K562 (cell line): ENCODE measurements around the gene COPG2. TPM values are rescaled to one million over a fixed set of nuclear protein-coding genes. Genes with fewer than 3 reads are reported as not detected.

Experiments
- CBX8 ChIP-seq: fragments of 200-600 bp; sonication (generic); IDR thresholded peaks from 2 replicates; pipeline ENCODE4 v1.6.1; 2012; ENCODE audit warnings: borderline replicate concordance, mixed run types, low read depth, mild to moderate bottlenecking, moderate library complexity, mixed read lengths, low read length, control low read depth, inconsistent platforms; ENCODE audit not compliant: poor library complexity, severe bottlenecking; ENCODE audit errors: extremely low read depth
- FOXJ2 ChIP-seq: fragments of 200-800 bp; sonication (Bioruptor generic); IDR thresholded peaks from 2 replicates; pipeline ENCODE4 v1.6.1; 2016; ENCODE audit warnings: missing genetic modification characterization, missing compliant biosample characterization
- FOXK2 ChIP-seq, 2 experiments: fragments of 450-650 bp; IDR thresholded peaks in 1 of 2; conservative IDR thresholded peaks in 1 of 2; 2 replicates each; pipeline ENCODE4 v1.6.1; 2016; ENCODE audit warnings: low read depth in 2 of 2, mild to moderate bottlenecking in 1 of 2
- FOXP1 ChIP-seq: sonication (generic); formaldehyde crosslinking; IDR thresholded peaks from 2 replicates; pipeline ENCODE4 v1.8.0; 2022; ENCODE audit warnings: mild to moderate bottlenecking, missing genetic modification reagents
- GTF2E2 ChIP-seq: fragments of 200-800 bp; sonication (Bioruptor generic); IDR thresholded peaks from 2 replicates; pipeline ENCODE4 v1.6.1; 2016; ENCODE audit warnings: missing genetic modification characterization, missing compliant biosample characterization
- NCOA4 ChIP-seq: fragments of 450-650 bp; IDR thresholded peaks from 2 replicates; pipeline ENCODE4 v1.6.1; 2018; ENCODE audit warnings: mild to moderate bottlenecking; ENCODE audit not compliant: partially characterized antibody
- PYGO2 ChIP-seq: fragments of 450-650 bp; IDR thresholded peaks from 2 replicates; pipeline ENCODE4 v1.6.1; 2016; ENCODE audit warnings: mild to moderate bottlenecking, missing genetic modification characterization, moderate library complexity, missing compliant biosample characterization
- RREB1 ChIP-seq: fragments of 250-450 bp; sonication (Bioruptor Pico); IDR thresholded peaks from 2 replicates; pipeline ENCODE4 v1.4.0; 2020
- SIN3A ChIP-seq, 2 experiments: fragments of 150-350 bp in 1 of 2; IDR thresholded peaks; 2 replicates each; pipeline ENCODE4 v1.6.1; 2011 to 2016; ENCODE audit warnings: borderline replicate concordance in 2 of 2, low read depth in 2 of 2, low read length in 2 of 2, mild to moderate bottlenecking in 2 of 2, moderate library complexity in 2 of 2; ENCODE audit not compliant: control insufficient read depth in 1 of 2
- SREBF2 ChIP-seq: sonication (generic); formaldehyde crosslinking; IDR thresholded peaks from 2 replicates; pipeline ENCODE4 v1.4.0; 2020; ENCODE audit warnings: mild to moderate bottlenecking, missing genetic modification reagents
- STAT5B ChIP-seq: fragments of 250-450 bp; sonication (Bioruptor Pico); IDR thresholded peaks from 2 replicates; pipeline ENCODE4 v1.8.0; 2021; ENCODE audit warnings: mild to moderate bottlenecking, inconsistent platforms
- SUPT5H ChIP-seq: fragments of 450-650 bp; IDR thresholded peaks from 2 replicates; pipeline ENCODE4 v1.6.1; 2016
- TCF15 ChIP-seq: fragments of 250-450 bp; sonication (Bioruptor Pico); IDR thresholded peaks from 2 replicates; pipeline ENCODE4 v1.8.0; 2022; ENCODE audit warnings: moderate library complexity, mild to moderate bottlenecking, inconsistent platforms
- ZFX ChIP-seq: sonication (generic); formaldehyde crosslinking; IDR thresholded peaks from 2 replicates; pipeline ENCODE4 v1.8.0; 2022; ENCODE audit warnings: mild to moderate bottlenecking, missing genetic modification reagents, moderate library complexity
- ZNF764 ChIP-seq: fragments of 250-450 bp; sonication (Bioruptor Pico); IDR thresholded peaks from 2 replicates; pipeline ENCODE4 v1.4.0; 2020; ENCODE audit warnings: low read depth, mild to moderate bottlenecking, moderate library complexity
- polyA plus RNA-seq, 8 experiments: library from polyadenylated mRNA; depleted of rRNA in 4 of 8; stranded (reverse) in 5 of 8; unstranded in 3 of 8; fragments of >200 nt; fragmentation: Nextera tagmentation in 2 of 8; fragmentation: Illumina TruSeq in 1 of 8; extraction: Ambion mirVana in 2 of 8; extraction: Trizol in 1 of 8; gene quantifications; 2 replicates each; pipeline versions ENCODE4 v1.2.1 to v1.2.3, GENCODE V29; 2011 to 2014; ENCODE audit warnings: inconsistent platforms in 1 of 8, missing spikeins in 1 of 8
- total RNA-seq, 7 experiments: library from RNA; depleted of rRNA in 6 of 7; stranded (reverse); fragments of >200 nt in 6 of 7; fragmentation: Illumina TruSeq in 2 of 7; extraction: Trizol in 2 of 7; gene quantifications; 2 replicates each; pipeline versions ENCODE4 v1.2.1 to v1.2.3, GENCODE V29; 2011 to 2021; ENCODE audit warnings: low replicate concordance in 1 of 7
- TF ChIP-seq, protein P1 (sequence below): sonication (generic); formaldehyde crosslinking; IDR thresholded peaks from 2 replicates; pipeline ENCODE4 v1.4.0; 2020; ENCODE audit warnings: mild to moderate bottlenecking, missing genetic modification reagents

COPG2 gene
- total and polyA plus RNA-seq, 9 of the 15 experiments (the other 6 are each of a cell fraction or from before 2014, with no cell fraction given): 6.6 to 104 (median 32.5) TPM

DNA sequence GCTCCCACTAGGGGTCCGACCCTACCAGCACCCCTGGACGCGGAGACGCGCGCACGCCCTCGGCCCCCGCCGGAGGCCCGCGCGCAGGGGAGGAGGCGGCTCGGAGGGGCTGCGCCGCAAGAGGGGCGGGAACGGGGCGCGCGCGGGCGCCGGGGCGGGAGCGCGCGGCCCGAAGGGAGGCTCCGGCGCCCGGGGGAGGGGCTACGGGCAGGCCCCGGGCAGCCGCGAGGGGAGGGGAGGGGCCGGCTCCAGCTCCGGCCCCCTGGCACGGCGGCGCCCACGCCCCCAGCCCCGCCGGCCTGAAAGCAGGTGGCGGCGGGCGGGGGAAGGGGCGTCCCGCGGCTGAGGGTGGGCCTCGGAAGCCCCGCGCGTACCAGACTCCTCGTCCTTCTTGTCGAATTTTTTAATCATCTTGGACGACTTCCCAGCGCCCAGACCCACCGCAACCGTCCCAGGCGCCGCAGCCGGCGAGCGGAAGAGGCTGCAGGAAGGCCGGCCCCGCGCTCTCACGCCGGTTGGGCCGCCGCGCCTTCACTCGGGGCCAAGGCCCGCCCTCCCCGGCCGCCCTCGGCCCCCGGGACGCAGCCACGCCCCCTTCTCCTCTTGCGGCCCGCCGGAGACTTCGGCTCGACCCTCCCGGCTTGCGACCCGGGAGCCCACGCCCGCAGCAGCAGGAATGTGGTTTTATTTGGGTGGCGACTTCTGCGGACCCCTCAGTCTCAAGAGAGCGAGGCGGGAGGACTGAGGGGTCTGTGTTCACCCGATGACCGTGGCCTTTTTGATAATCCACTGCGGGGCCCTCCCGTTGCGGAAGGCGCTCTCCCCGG, at the start of gene COPG2 (continued):
- TF ChIP-seq ZFX (CRISPR knock-in tag) (peak; percentile 89), STAT5B (CRISPR knock-in tag) (no peak), FOXP1 (CRISPR knock-in tag) (peak; percentile 79), SUPT5H (peak; percentile 74), FOXJ2 (tag) (no peak), FOXK2 (conservative IDR thresholded peaks at IDR 0.05 in 1 of 2, IDR thresholded peaks at IDR 0.05 in 1 of 2; ENCODE audit: low read depth in 2 of 2) (no peak), SIN3A (IDR thresholded peaks at IDR 0.05; ENCODE audit: borderline replicate concordance in 2 of 2, control insufficient read depth in 1 of 2, low read depth in 2 of 2, low read length in 2 of 2) (peak; percentile 28 to 71; a peak in 1 of 4 replicates), GTF2E2 (tag) (peak; percentile 80; the same call in 1 of the 2 replicates), CBX8 (no peak), RREB1 (0 out of 2 replicates have a peak, but pooled peaks have one; percentile 45), SREBF2 (CRISPR knock-in tag) (no peak), PYGO2 (tag) (no peak), ZNF764 (CRISPR knock-in tag) (no peak), NCOA4 (no peak), TCF15 (CRISPR knock-in tag) (no peak)
- TF ChIP-seq, protein P1, sequence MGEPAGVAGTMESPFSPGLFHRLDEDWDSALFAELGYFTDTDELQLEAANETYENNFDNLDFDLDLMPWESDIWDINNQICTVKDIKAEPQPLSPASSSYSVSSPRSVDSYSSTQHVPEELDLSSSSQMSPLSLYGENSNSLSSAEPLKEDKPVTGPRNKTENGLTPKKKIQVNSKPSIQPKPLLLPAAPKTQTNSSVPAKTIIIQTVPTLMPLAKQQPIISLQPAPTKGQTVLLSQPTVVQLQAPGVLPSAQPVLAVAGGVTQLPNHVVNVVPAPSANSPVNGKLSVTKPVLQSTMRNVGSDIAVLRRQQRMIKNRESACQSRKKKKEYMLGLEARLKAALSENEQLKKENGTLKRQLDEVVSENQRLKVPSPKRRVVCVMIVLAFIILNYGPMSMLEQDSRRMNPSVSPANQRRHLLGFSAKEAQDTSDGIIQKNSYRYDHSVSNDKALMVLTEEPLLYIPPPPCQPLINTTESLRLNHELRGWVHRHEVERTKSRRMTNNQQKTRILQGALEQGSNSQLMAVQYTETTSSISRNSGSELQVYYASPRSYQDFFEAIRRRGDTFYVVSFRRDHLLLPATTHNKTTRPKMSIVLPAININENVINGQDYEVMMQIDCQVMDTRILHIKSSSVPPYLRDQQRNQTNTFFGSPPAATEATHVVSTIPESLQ: 0 out of 2 replicates have a peak, but pooled peaks have one; percentile 79
